NCI-H526 (cell line): Measurements from ENCODE around the gene CAMK1.

Source experiments
- DNase-seq, 2 experiments: peaks; one replicate each; lab custom pipeline; 2025; lab: John Stamatoyannopoulos, UW

Gene CAMK1

DNA sequence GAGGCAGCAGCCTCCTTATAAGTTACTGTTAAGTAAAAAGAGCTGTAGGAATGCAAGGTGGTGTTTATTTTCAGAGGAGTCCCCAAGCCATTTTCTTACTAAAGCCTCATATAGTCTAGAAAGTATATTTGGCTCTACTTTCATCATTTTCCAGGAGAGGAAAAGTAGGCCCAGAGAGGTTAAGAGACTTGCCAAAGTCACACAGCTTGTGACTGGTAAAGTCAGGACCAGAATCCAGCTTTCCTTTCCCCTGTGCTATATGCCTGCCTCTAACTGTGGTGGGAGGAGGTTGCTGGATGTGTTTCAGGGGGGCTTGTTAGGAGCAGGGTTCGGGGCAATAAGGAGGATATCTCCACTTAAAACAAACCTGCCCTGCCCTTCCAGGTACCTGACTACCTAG is 27.2 kb downstream of the CAMK1 start:
- DNase-seq, result no peak

GRCh38 chr3:9739181-9739580 is 30.6 kb downstream of the CAMK1 start:
- DNase-seq, result no peak

DNA sequence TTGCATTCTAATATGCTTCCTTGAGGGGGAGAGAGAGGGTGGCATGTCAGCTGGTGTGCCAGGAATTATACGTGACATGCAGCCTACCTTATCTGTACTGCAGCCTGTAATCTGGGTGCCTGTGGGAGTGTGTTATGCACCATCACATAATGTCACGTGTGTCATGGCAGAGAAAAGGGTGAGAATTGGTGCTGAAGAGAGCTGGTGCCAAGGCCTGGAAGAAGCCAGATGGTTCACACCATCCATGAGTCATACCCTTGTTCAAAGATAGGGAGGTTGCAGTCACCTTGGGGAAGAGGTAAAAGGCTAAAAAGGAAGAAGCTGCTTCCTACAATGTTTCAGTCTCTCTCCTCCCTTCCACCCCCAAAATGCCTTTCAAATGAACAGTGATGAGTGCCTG is 32.9 kb downstream of the CAMK1 start:
- DNase-seq, result no peak

DNA sequence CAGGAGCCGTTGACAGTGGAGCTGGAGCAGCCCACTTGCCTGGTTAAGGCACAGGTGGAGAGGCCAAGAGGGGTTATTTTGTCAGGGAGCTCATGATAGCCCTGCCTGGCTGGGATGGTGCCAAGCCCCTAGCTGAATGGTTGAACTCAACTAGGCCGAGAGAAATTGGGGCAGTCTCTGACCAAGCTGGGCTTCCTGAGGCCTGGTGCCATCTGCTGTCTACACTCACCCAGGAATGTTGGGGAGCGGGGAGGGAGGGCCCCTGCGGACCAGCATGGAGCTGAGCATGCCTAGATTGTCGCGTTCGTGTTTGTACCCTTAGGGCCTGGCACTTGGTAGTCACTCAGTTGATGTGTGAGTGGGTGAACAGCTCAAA is 37.0 kb downstream of the CAMK1 start:
- DNase-seq, result no peak

GRCh38 chr3:9732080-9732739 is 37.5 kb downstream of the CAMK1 start:
- peak in 1 of 2 experiments; percentile 24 for DNase-seq

- DNase-seq, result peak; percentile 95 to 99
Measured at GRCh38 chr3:9731206-9732079, 38.3 kb downstream of the CAMK1 start, which contains the start of gene BRPF1. Gene BRPF1 (plus strand): TSS chr3:9731735. CDS start chr3:9734141, 2,406 bp downstream.

GRCh38 chr3:9730657-9731205 is 39.0 kb downstream of the CAMK1 start:
- peak; percentile 59 to 87 for DNase-seq

DNA sequence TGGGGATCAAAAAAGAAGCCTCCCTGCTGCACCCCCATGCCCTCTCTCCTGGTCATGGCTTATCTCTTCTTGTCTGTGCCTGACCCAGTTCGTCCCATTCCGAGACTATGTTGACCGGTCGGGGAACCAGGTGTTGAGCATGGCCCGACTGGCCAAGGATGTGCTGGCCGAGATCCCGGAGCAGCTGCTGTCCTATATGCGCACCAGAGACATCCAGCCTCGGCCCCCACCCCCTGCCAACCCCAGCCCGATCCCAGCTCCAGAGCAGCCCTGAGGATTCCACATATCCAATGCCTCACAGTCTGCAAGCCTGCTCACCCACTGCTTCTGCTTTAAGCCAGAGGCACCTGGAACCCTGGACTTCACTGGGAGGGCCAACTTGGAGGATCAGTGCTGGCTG is 40.3 kb downstream of the CAMK1 start:
- no peak for DNase-seq

GRCh38 chr3:9727743-9728142 is 42.0 kb downstream of the CAMK1 start:
- no peak for DNase-seq

DNA sequence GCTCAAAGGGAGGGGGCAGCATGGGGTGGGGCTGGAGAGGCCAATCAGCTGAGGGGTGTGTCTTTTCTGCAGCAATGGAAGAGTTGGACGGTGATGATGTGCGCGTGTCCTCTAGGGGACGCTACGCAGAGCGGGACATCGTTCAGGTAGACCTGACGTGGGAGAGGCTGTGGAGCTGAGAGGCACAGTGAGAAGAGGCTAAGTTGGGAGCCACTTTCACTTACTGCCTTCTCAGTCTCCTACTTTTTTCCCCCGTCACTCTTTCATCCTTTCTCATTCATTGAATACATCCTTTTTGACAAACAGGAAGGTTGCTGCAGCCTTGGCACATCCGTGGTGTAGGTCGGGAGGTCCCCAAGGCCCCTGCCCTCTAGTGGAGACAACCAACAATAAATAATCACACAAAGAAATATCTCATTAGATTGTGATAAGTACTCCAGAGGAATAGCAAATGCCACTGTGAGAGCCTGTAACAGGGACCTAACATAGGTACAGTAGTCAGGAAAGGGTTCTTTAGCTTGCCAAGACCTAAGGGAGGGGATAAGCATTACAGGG is 42.6 kb downstream of the CAMK1 start:
- DNase-seq, result peak; percentile 70 to 79

GRCh38 chr3:9725775-9726515 is 43.8 kb downstream of the CAMK1 start:
- DNase-seq, result no peak

- no peak for DNase-seq
Measured at GRCh38 chr3:9721700-9722060, 48.1 kb downstream of the CAMK1 start.

DNA sequence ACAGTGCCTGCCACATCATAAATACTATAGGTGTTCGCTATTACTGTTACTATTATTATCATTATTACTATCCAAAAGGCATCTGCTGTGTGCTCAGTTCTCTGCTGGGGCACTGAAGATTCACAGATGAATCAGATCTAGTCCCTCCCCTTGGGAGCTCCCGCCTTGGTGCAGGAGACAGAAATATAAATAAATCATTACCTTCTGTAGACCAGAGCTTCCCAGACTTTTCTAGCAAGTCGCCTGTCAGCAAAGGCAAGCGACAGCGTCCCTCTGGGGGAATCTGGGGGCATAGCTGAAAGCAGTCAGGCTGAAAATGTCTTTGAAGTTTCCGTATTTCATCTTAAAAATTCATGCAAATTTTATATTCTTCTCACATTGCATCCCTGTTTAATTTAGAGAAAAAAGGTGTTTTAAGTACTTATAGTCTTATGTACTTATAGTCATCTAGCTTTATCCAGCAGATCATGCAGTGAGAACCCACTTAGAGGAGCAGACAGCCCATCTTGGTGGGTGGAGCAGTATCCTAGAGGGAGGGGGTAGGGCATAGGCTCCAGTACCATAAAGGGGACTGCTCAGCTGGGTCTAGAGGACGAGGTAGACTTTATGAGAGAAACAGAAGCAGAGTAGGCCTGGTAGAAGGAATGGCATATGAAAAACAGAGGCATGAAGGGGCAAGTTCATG is 48.6 kb downstream of the CAMK1 start:
- no peak for DNase-seq

- no peak for DNase-seq
Measured at GRCh38 chr3:9718118-9718517, 51.6 kb downstream of the CAMK1 start.

GRCh38 chr3:9717563-9717962 is 52.2 kb downstream of the CAMK1 start:
- no peak for DNase-seq

DNA sequence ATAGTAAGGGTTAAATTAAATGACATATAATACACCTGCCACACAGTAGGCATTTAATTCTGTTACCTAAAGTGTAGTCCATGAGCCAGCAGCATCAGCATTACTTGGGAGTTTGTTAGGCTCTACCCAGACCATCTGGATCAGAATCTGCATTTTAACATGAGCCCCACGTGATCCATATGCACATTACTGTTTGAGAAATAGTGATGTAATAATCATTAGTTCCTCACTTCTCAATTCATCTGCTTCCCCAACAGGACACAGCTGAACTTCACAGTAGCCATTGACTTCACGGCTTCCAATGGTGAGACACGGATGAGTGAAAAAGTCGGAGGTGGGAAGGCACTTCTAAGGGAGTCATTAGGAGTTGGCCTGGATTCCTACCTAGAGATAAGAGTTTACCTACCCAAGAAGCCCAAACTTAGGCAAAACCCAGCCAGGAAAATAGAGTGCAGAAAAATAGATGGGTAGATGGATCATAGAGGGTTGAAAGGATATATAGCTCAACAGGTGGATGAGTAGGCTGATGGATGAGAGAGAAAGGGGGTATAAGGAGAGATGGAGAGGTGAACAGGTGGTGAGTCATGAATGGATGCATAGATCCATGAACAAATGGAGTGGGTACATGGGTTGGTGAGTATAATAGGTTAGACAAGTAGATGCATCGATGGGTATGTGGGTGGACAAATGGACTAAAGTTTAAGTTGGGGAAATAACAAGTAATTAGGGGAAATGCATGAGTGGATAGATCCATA is 52.8 kb downstream of the CAMK1 start:
- DNase-seq, result no peak

- no peak for DNase-seq
Measured at GRCh38 chr3:9715764-9716437, 53.8 kb downstream of the CAMK1 start.

DNA sequence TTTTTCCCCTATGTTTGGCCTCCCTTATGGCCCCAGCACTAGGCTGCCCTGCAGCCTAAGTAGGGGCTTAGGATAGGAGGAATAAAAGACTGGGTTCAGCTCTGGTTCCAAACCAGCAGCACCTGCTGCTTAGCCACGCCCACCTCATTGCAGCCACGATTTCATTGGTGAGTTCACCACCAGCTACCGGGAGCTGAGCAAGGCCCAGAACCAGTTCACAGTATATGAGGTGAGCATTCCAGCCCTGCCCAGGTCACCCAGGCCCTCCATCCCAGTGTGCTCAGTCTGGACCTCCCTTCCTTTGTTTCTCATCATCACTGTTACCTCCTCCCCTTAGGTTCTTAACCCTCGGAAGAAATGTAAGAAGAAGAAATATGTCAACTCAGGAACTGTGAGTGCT is 54.6 kb downstream of the CAMK1 start:
- peak in 1 of 2 experiments; percentile 52 for DNase-seq

DNA sequence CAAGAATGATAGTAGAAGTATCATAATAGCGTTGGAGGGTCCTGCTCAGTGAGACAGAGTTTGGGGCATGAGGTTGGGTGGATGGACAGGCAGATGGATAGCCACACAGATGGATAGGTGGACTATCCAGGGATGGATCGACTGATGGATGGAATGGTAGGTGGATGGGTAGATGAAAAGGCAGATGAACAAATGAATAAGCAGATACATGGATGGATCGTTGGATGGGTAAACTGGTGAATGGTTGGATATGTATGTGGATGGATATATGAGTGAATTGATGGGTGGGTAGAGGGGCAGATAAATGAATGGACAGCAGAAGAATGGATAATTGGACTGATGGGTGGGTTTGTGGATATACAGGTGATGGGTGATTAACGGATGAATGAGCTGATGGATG is 56.6 kb downstream of the CAMK1 start:
- DNase-seq, result no peak

DNA sequence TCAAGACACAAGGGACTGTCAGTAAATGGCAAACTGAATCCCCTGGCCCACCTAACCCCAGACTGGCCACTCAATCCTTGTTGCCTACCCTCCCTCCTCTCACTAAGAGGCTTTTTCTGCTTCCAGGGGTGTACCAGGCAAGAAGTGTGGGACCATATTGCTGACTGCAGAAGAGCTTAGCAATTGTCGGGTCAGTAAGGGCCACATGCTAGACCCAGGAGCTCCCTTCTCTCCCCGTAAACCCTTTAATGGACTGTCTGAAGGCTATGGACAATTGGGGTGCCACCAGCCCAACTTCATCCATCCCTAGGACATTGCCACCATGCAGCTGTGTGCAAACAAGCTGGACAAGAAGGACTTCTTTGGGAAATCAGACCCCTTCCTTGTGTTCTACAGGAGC is 57.3 kb downstream of the CAMK1 start:
- no peak for DNase-seq
